Breast epithelium (tissue), 3 donors: ENCODE data around the gene IL31.

Source experiments
- POLR2AphosphoS5 ChIP-seq, 3 donors: sonication (generic); formaldehyde crosslinking; IDR thresholded peaks; one replicate each; pipeline ENCODE4 v1.6.1; 2017; ENCODE audit warnings: antibody characterized with exemption in 3 of 3
- TF ChIP-seq, protein P1 (sequence below), 3 donors: fragments of 450-650 bp; IDR thresholded peaks; one replicate each; pipeline ENCODE4 v1.5.1; 2016 to 2017; ENCODE audit warnings: antibody characterized with exemption in 3 of 3, mild to moderate bottlenecking in 3 of 3, moderate library complexity in 3 of 3

DNA sequence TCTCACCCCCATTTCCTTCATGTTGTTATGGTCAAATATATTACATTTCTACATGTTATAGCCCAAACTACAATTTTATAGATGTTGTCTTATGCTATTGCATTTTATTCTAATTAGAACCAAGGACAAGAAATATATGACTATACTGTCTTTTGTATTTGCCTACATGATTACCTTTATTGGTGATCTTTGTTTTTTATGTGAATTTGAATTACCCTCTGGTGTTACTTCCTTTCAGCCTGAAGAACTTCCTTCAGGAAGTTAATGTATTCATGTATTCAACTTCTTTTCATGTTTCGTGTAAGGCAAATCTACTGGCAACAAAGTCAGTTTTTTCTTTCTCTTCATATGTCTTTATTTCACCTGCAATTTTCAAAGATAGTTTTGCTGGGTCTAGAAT lies 20.8 kb upstream of the IL31 start:
- TF ChIP-seq, protein P1, sequence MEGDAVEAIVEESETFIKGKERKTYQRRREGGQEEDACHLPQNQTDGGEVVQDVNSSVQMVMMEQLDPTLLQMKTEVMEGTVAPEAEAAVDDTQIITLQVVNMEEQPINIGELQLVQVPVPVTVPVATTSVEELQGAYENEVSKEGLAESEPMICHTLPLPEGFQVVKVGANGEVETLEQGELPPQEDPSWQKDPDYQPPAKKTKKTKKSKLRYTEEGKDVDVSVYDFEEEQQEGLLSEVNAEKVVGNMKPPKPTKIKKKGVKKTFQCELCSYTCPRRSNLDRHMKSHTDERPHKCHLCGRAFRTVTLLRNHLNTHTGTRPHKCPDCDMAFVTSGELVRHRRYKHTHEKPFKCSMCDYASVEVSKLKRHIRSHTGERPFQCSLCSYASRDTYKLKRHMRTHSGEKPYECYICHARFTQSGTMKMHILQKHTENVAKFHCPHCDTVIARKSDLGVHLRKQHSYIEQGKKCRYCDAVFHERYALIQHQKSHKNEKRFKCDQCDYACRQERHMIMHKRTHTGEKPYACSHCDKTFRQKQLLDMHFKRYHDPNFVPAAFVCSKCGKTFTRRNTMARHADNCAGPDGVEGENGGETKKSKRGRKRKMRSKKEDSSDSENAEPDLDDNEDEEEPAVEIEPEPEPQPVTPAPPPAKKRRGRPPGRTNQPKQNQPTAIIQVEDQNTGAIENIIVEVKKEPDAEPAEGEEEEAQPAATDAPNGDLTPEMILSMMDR (IDR thresholded peaks at IDR 0.05) = no peak
- TF ChIP-seq POLR2AphosphoS5 (IDR thresholded peaks at IDR 0.05) = no peak
